KOPT-K1 (cell line): ENCODE data around the gene CUBN.
"Not testable (repeated sequence)": the region's sequence is repeated elsewhere in the genome, so short reads cannot be mapped to it uniquely, and the experiment has no call there.

ENCODE experiments used
- H3K27ac ChIP-seq: fragments of 200-600 bp; sonication (generic); 2 replicates; pipeline ENCODE4 v1.5.1; 2016; ENCODE audit warnings: antibody characterized with exemption, mild to moderate bottlenecking, low read depth, low read length; ENCODE audit not compliant: poor library complexity, severe bottlenecking
- H3K36me3 ChIP-seq: fragments of 200-600 bp; sonication (generic); 2 replicates; pipeline ENCODE4 v1.5.1; 2017; ENCODE audit warnings: antibody characterized with exemption, mild to moderate bottlenecking, low read length, moderate library complexity; ENCODE audit not compliant: insufficient read depth
- H3K9me3 ChIP-seq: fragments of 200-600 bp; sonication (generic); 2 replicates; pipeline ENCODE4 v1.5.1; 2017; ENCODE audit warnings: antibody characterized with exemption, low read length, mild to moderate bottlenecking; ENCODE audit not compliant: insufficient read depth, poor library complexity, severe bottlenecking

CUBN gene

GRCh38 chr10:16828114-16828568, 301.5 kb downstream of the CUBN start:
- H3K27ac ChIP-seq, result no peak overlapping the region
- H3K36me3 ChIP-seq, result no peaks in the 10 kb centered on the region
- H3K9me3 ChIP-seq, result peaks cover 4% of the 10 kb centered on the region

- not testable (repeated sequence) for H3K36me3 ChIP-seq, H3K27ac ChIP-seq
- peaks cover 11% of the 10 kb centered on the region for H3K9me3 ChIP-seq
Measured at GRCh38 chr10:16827474-16827873, 302.1 kb downstream of the CUBN start.

- no peak overlapping the region for H3K27ac ChIP-seq
- no peaks in the 10 kb centered on the region for H3K36me3 ChIP-seq
- peaks cover 22% of the 10 kb centered on the region for H3K9me3 ChIP-seq
Measured at GRCh38 chr10:16822726-16823360, 306.8 kb downstream of the CUBN start.

- no peaks in the 10 kb centered on the region for H3K36me3 ChIP-seq
- H3K9me3 ChIP-seq, result peaks cover 22% of the 10 kb centered on the region
- no peak overlapping the region for H3K27ac ChIP-seq
Measured at GRCh38 chr10:16822027-16822426, 307.6 kb downstream of the CUBN start.

GRCh38 chr10:16820421-16820820, 309.2 kb downstream of the CUBN start:
- Histone ChIP-seq H3K9me3 (peaks cover 22% of the 10 kb centered on the region), H3K27ac (no peak overlapping the region), H3K36me3 (no peaks in the 10 kb centered on the region)

GRCh38 chr10:16820018-16820417, 309.6 kb downstream of the CUBN start:
- Histone ChIP-seq H3K36me3 (no peaks in the 10 kb centered on the region), H3K9me3 (peaks cover 22% of the 10 kb centered on the region), H3K27ac (no peak overlapping the region)

GRCh38 chr10:16819436-16819835, 310.2 kb downstream of the CUBN start:
- Histone ChIP-seq H3K9me3 (peaks cover 22% of the 10 kb centered on the region), H3K36me3 (no peaks in the 10 kb centered on the region), H3K27ac (no peak overlapping the region)

GRCh38 chr10:16819026-16819425, 310.6 kb downstream of the CUBN start:
- Histone ChIP-seq H3K9me3 (peaks cover 22% of the 10 kb centered on the region), H3K36me3 (no peaks in the 10 kb centered on the region), H3K27ac (no peak overlapping the region)

- peaks cover 10% of the 10 kb centered on the region for H3K9me3 ChIP-seq
- no peaks in the 10 kb centered on the region for H3K36me3 ChIP-seq
- peak within 1 kb of the TSS; percentile 73 for H3K27ac ChIP-seq
Measured at GRCh38 chr10:16817125-16818019, 312.2 kb downstream of the CUBN start, which contains the start of gene RSU1. Gene RSU1 (minus strand): TSS chr10:16817424. CDS start chr10:16817081, 343 bp downstream.

- Histone ChIP-seq H3K9me3 (peaks cover 4% of the 10 kb centered on the region), H3K27ac (peak overlapping the region; percentile 55)
Measured at GRCh38 chr10:16816830-16817124, 312.8 kb downstream of the CUBN start.

GRCh38 chr10:16816171-16816570, 313.4 kb downstream of the CUBN start:
- H3K9me3 ChIP-seq, result no peaks in the 10 kb centered on the region
- no peak overlapping the region for H3K27ac ChIP-seq
- no peaks in the 10 kb centered on the region for H3K36me3 ChIP-seq

More at GRCh38 chr10:16816830-16817124, 312.8 kb downstream of the CUBN start:
- no peaks in the 10 kb centered on the region for H3K36me3 ChIP-seq

GRCh38 chr10:16814012-16814411, 315.6 kb downstream of the CUBN start:
- no peak overlapping the region for H3K27ac ChIP-seq
- H3K36me3 ChIP-seq, result no peaks in the 10 kb centered on the region
- no peaks in the 10 kb centered on the region for H3K9me3 ChIP-seq

GRCh38 chr10:16812676-16813075, 316.9 kb downstream of the CUBN start:
- Histone ChIP-seq H3K27ac (no peak overlapping the region), H3K9me3 (no peaks in the 10 kb centered on the region), H3K36me3 (no peaks in the 10 kb centered on the region)

- no peaks in the 10 kb centered on the region for H3K36me3 ChIP-seq
- no peak overlapping the region for H3K27ac ChIP-seq
- H3K9me3 ChIP-seq, result no peaks in the 10 kb centered on the region
Measured at GRCh38 chr10:16811765-16812164, 317.8 kb downstream of the CUBN start.

- no peaks in the 10 kb centered on the region for H3K36me3 ChIP-seq
- no peaks in the 10 kb centered on the region for H3K9me3 ChIP-seq
- H3K27ac ChIP-seq, result no peak overlapping the region
Measured at GRCh38 chr10:16811292-16811691, 318.3 kb downstream of the CUBN start.
